ENCODE data around the gene PPCDC. TPM values are rescaled to one million over a fixed set of nuclear protein-coding genes. Genes with fewer than 3 reads are reported as not detected.

PPCDC gene
- total and polyA plus RNA-seq, 2 of the 4 experiments (the other 2 are of a cell fraction) = 13.3 to 16.3 TPM

DNA sequence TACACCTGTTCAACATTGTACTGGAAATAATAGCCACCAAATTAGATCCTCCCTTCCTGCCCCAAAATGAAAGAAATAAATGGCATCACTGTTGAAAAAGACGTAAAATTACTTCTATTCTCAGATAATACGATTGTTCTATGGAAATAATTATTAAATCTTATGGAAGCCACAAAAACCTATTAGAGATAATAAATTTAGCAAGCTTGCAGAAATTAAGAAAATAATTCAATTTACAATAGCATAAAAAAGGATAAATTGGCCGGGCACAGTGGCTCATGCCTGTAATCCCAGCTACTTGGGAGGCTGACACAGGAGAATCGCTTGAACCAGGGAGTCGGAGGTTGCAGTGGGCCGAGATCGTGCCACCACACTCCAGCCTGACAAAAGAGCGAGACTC lies 57.8 kb downstream of the PPCDC start:
- H3K4me1 ChIP-seq (ENCODE audit: control insufficient read depth, insufficient read depth, low read length) = no peaks in the 10 kb centered on the region
- H4K91ac ChIP-seq (ENCODE audit: insufficient read depth, low read depth, low read length) = no peak overlapping the region
- no peaks in the 10 kb centered on the region; the same call in 1 of the 2 replicates for H3K27me3 ChIP-seq (ENCODE audit: control insufficient read depth, insufficient read depth, low read length)
- TF ChIP-seq SMC3 (IDR thresholded peaks at IDR 0.05; ENCODE audit: low read depth, low read length) (no peak), RCOR1 (IDR thresholded peaks at IDR 0.05; ENCODE audit: insufficient replicate concordance, low read length) (no peak), MAFK (IDR thresholded peaks at IDR 0.05; ENCODE audit: low read depth, low read length) (peak; percentile 68)
- WGBS, 2 experiments (ENCODE audit: extremely low coverage in 2 of 2, insufficient read length in 1 of 2) = no CpG with 5 or more reads among the region's 8 CpGs
- H3K4ac ChIP-seq (ENCODE audit: low read depth, low read length) = no peak overlapping the region
- peaks cover 3% of the 10 kb centered on the region for H3K9me3 ChIP-seq (ENCODE audit: control insufficient read depth, insufficient read depth, low read length)
- no peak overlapping the region for H2BK120ac ChIP-seq (ENCODE audit: low read depth, low read length)
- intact Hi-C loops (cut with micrococcal nuclease) = no loop called here
- no peak overlapping the region for H3K56ac ChIP-seq (ENCODE audit: extremely low read depth, insufficient read depth, low read length)
- H2AK5ac ChIP-seq (ENCODE audit: low read depth, low read length) = no peak overlapping the region
- no TSS peak for BruUV-seq (replicated peaks)
- ATAC-seq (ENCODE audit: low read depth) (no peak), DNase-seq (no peak)
- no peaks in the 10 kb centered on the region for H3K36me3 ChIP-seq (ENCODE audit: control insufficient read depth, insufficient read depth, low read length)
- H2BK20ac ChIP-seq (ENCODE audit: low read depth, low read length) = no peak overlapping the region
- H2BK15ac ChIP-seq (ENCODE audit: low read depth, low read length) = no peak overlapping the region
- no peak overlapping the region for H3K4me2 ChIP-seq (ENCODE audit: low read depth, low read length)
- no peaks in the 10 kb centered on the region for H4K20me1 ChIP-seq (ENCODE audit: insufficient read depth, low read length)
- H3K18ac ChIP-seq (ENCODE audit: low read depth, low read length) = no peak overlapping the region
- ChIA-PET POLR2A (ENCODE audit: unreplicated experiment) (no interaction called here), CTCF (no interaction called here)
- H4K8ac ChIP-seq (ENCODE audit: low read depth in 2 of 2, low read length in 2 of 2) = no peak overlapping the region
- H3K4me3 ChIP-seq (ENCODE audit: insufficient read depth, low read depth, low read length) = no peak overlapping the region
- H4K5ac ChIP-seq (ENCODE audit: low read depth, low read length) = no peak overlapping the region
- H2AK9ac ChIP-seq (replicated peaks; ENCODE audit: low read depth, low read length, poor library complexity) = no peak overlapping the region
- dilution Hi-C loops (cut with HindIII; ENCODE audit: low sequenced_read_pairs, unreplicated experiment) = no loop called here
- no peak overlapping the region for H3K23ac ChIP-seq (ENCODE audit: low read depth, low read length)
- in situ Hi-C loops (cut with MboI; ENCODE audit: low sequenced_read_pairs) = no loop called here
- H2BK5ac ChIP-seq (ENCODE audit: low read depth, low read length, poor library complexity, severe bottlenecking) = no peak overlapping the region
- H3K9ac ChIP-seq (ENCODE audit: low read depth, low read length) = no peak overlapping the region
- H3K79me1 ChIP-seq (ENCODE audit: low read depth in 1 of 2, low read length in 2 of 2) = no peaks in the 10 kb centered on the region
- no peak overlapping the region for H3K27ac ChIP-seq (ENCODE audit: insufficient read depth, low read length)
- H3K14ac ChIP-seq (replicated peaks; ENCODE audit: low read depth, low read length) = no peak overlapping the region
- H3K9me1 ChIP-seq (ENCODE audit: insufficient read depth, low read length) = no peaks in the 10 kb centered on the region
- H2AFZ ChIP-seq (replicated peaks; ENCODE audit: low read length, poor library complexity) = no peak overlapping the region
